ENCODE results near the gene DNAH7. TPM values are rescaled to one million over a fixed set of nuclear protein-coding genes. Genes with fewer than 3 reads are reported as not detected.

DNAH7 gene
- polyA plus RNA-seq, 1 experiment = 1.2 TPM

GRCh38 chr2:195985741-195986140 lies 82.9 kb downstream of the DNAH7 start:
- TF ChIP-seq CTCF (IDR thresholded peaks at IDR 0.05; ENCODE audit: low read depth, low read length) = no peak
- POLR2A ChIA-PET = no interaction called here
- no peak overlapping the region for H3K27ac ChIP-seq (ENCODE audit: low read depth, low read length)
- CTCF ChIA-PET = no interaction called here
- H3K9me3 ChIP-seq (ENCODE audit: control insufficient read depth, insufficient read depth, low read length) = no peaks in the 10 kb centered on the region
- DNase-seq (ENCODE audit: low read depth, low spot score) = no peak
- H3K27me3 ChIP-seq (ENCODE audit: control insufficient read depth, insufficient read depth, low read length) = no peaks in the 10 kb centered on the region
- no peak overlapping the region for H3K4me3 ChIP-seq (ENCODE audit: low read depth, low read length)

- Histone ChIP-seq H3K27ac (ENCODE audit: low read depth, low read length) (no peak overlapping the region), H3K9me3 (ENCODE audit: control insufficient read depth, insufficient read depth, low read length) (no peaks in the 10 kb centered on the region), H3K27me3 (ENCODE audit: control insufficient read depth, insufficient read depth, low read length) (no peaks in the 10 kb centered on the region), H3K4me3 (ENCODE audit: low read depth, low read length) (no peak overlapping the region)
- POLR2A ChIA-PET = interaction anchor here (0.6 kb wide), 1 partner anchor 259 kb away, joined by 3 read pairs; no protein-coding TSS in a partner anchor
- no peak for DNase-seq (ENCODE audit: low read depth, low spot score)
- CTCF ChIA-PET = interaction anchor here (1.3 kb wide), 1 partner anchor 47 kb away, joined by 3 read pairs; no protein-coding TSS in a partner anchor
- no peak for TF ChIP-seq CTCF (IDR thresholded peaks at IDR 0.05; ENCODE audit: low read depth, low read length)
These were observed 83.5 kb downstream of the DNAH7 start for GRCh38 chr2:195984923-195985726.

GRCh38 chr2:195967336-195967735 lies 101.3 kb downstream of the DNAH7 start:
- no peak for DNase-seq (ENCODE audit: low read depth, low spot score)
- no peak overlapping the region for H3K4me3 ChIP-seq (ENCODE audit: low read depth, low read length)
- TF ChIP-seq CTCF (IDR thresholded peaks at IDR 0.05; ENCODE audit: low read depth, low read length) = no peak
- H3K27ac ChIP-seq (ENCODE audit: low read depth, low read length) = no peak overlapping the region
- ChIA-PET CTCF (no interaction called here), POLR2A (no interaction called here)
- peaks cover 3% of the 10 kb centered on the region for H3K27me3 ChIP-seq (ENCODE audit: control insufficient read depth, insufficient read depth, low read length)
- no peaks in the 10 kb centered on the region for H3K9me3 ChIP-seq (ENCODE audit: control insufficient read depth, insufficient read depth, low read length)

- TF ChIP-seq CTCF (IDR thresholded peaks at IDR 0.05; ENCODE audit: low read depth, low read length) = no peak
- CTCF ChIA-PET = no interaction called here
These were observed 106.8 kb downstream of the DNAH7 start for GRCh38 chr2:195961873-195962272.

GRCh38 chr2:195959341-195959740 lies 109.3 kb downstream of the DNAH7 start:
- H3K9me3 ChIP-seq (ENCODE audit: control insufficient read depth, insufficient read depth, low read length) = no peaks in the 10 kb centered on the region
- no peak overlapping the region for H3K4me3 ChIP-seq (ENCODE audit: low read depth, low read length)
- TF ChIP-seq CTCF (IDR thresholded peaks at IDR 0.05; ENCODE audit: low read depth, low read length) = no peak
- no peaks in the 10 kb centered on the region for H3K27me3 ChIP-seq (ENCODE audit: control insufficient read depth, insufficient read depth, low read length)
- POLR2A ChIA-PET = no interaction called here
- no peak for DNase-seq (ENCODE audit: low read depth, low spot score)
- CTCF ChIA-PET = no interaction called here
- H3K27ac ChIP-seq (ENCODE audit: low read depth, low read length) = no peak overlapping the region

More at GRCh38 chr2:195961873-195962272, 106.8 kb downstream of the DNAH7 start:
- H3K27me3 ChIP-seq (ENCODE audit: control insufficient read depth, insufficient read depth, low read length) = no peaks in the 10 kb centered on the region
- no peak for DNase-seq (ENCODE audit: low read depth, low spot score)
- H3K9me3 ChIP-seq (ENCODE audit: control insufficient read depth, insufficient read depth, low read length) = no peaks in the 10 kb centered on the region
- no peak overlapping the region for H3K4me3 ChIP-seq (ENCODE audit: low read depth, low read length)
- H3K27ac ChIP-seq (ENCODE audit: low read depth, low read length) = no peak overlapping the region
- POLR2A ChIA-PET = no interaction called here
